Gastrocnemius medialis (tissue), 4 donors: Measurements from ENCODE around the gene NEK9. TPM values are rescaled to one million over a fixed set of nuclear protein-coding genes. Genes with fewer than 3 reads are reported as not detected.

Experiments
- ATAC-seq, 2 donors: fragments of 150-250 bp; one replicate each; pipeline ENCODE4 v1.9.1; 2016
- DNase-seq, 2 donors: peaks; one replicate each; pipeline ENCODE4 v3.0.0-alpha.2; 2019
- H3K27ac ChIP-seq, 4 donors: fragments of 200-600 bp; sonication (generic); 1 replicate in 1 of 4; 2 replicates in 3 of 4; pipeline ENCODE4 v1.5.1; 2016 to 2018; ENCODE audit warnings: mild to moderate bottlenecking in 2 of 4, moderate library complexity in 1 of 4
- H3K27me3 ChIP-seq, 3 donors: fragments of 200-600 bp; sonication (generic) in 2 of 3; 1 replicate in 1 of 3; 2 replicates in 2 of 3; pipeline versions ENCODE4 v1.5.1 to v1.6.0; 2016 to 2019; ENCODE audit warnings: mild to moderate bottlenecking in 1 of 3, moderate library complexity in 1 of 3
- H3K36me3 ChIP-seq, 2 donors: fragments of 200-600 bp; sonication (generic) in 1 of 2; one replicate each; pipeline ENCODE4 v1.5.1; 2017 to 2018
- H3K4me1 ChIP-seq, 2 donors: fragments of 200-600 bp; sonication (generic) in 1 of 2; one replicate each; pipeline ENCODE4 v1.5.1; 2016 to 2017; ENCODE audit warnings: mild to moderate bottlenecking in 2 of 2
- H3K4me3 ChIP-seq, 4 donors: fragments of 200-600 bp; sonication (generic) in 3 of 4; 1 replicate in 1 of 4; 2 replicates in 3 of 4; pipeline ENCODE4 v1.5.1; 2016 to 2019; ENCODE audit warnings: mild to moderate bottlenecking in 2 of 4
- H3K9me3 ChIP-seq, 3 donors: fragments of 200-600 bp; sonication (generic) in 2 of 3; 1 replicate in 1 of 3; 2 replicates in 2 of 3; pipeline ENCODE4 v1.5.1; 2016 to 2019
- POLR2A ChIP-seq, 2 donors: fragments of 450-650 bp; IDR thresholded peaks; one replicate each; pipeline ENCODE4 v1.6.1; 2017; ENCODE audit warnings: antibody characterized with exemption in 2 of 2, mild to moderate bottlenecking in 2 of 2, moderate library complexity in 2 of 2
- in situ Hi-C, 4 donors: fragments of 200-750 bp; cut with MboI; loops; one replicate each; pipeline versions ENCODE4 v1.15.0 to v1.8.0; 2017; ENCODE audit warnings: low sequenced_read_pairs in 4 of 4
- intact Hi-C: fragments of 100-400 bp; cut with DNase I; formaldehyde crosslinking; loops from one replicate; pipeline ENCODE4 v1.15.1; 2023; ENCODE audit warnings: low total_unique reads
- total RNA-seq, 4 donors: library from RNA; depleted of rRNA; stranded (reverse); fragments of >200 nt; gene quantifications; one replicate each; pipeline versions ENCODE4 v1.1.0 to v1.2.3, GENCODE V29; 2016
- TF ChIP-seq, protein P1 (sequence below), 5 experiments: fragments of 450-650 bp in 3 of 5; fragments of 200-600 bp in 2 of 5; sonication (generic) in 2 of 5; IDR thresholded peaks in 4 of 5; conservative IDR thresholded peaks in 1 of 5; 1 replicate in 4 of 5; 2 replicates in 1 of 5; pipeline ENCODE4 v1.5.1; 2016 to 2019; ENCODE audit warnings: antibody characterized with exemption in 5 of 5, mild to moderate bottlenecking in 3 of 5, moderate library complexity in 3 of 5

The NEK9 gene
- total RNA-seq, 4 donors from 2014 or later = 36.3 to 93.2 (median 42.6) TPM

GRCh38 chr14:75081660-75082229, 45.1 kb downstream of the NEK9 start:
- intact Hi-C loops (no loop called here), in situ Hi-C loops (loop anchor here (10.0 to 25.0 kb wide), 2 partner anchors 144 to 167 kb away; no protein-coding TSS in a partner anchor)
- peak overlapping the region in 2 of 4 donors; percentile 25 to 34 for H3K27ac ChIP-seq
- peaks cover 0 to 36% of the 10 kb centered on the region in 2 donors for H3K36me3 ChIP-seq
- ATAC-seq (no peak), DNase-seq (no peak)
- TF ChIP-seq POLR2A (IDR thresholded peaks at IDR 0.05) = no peak
- TF ChIP-seq, protein P1, sequence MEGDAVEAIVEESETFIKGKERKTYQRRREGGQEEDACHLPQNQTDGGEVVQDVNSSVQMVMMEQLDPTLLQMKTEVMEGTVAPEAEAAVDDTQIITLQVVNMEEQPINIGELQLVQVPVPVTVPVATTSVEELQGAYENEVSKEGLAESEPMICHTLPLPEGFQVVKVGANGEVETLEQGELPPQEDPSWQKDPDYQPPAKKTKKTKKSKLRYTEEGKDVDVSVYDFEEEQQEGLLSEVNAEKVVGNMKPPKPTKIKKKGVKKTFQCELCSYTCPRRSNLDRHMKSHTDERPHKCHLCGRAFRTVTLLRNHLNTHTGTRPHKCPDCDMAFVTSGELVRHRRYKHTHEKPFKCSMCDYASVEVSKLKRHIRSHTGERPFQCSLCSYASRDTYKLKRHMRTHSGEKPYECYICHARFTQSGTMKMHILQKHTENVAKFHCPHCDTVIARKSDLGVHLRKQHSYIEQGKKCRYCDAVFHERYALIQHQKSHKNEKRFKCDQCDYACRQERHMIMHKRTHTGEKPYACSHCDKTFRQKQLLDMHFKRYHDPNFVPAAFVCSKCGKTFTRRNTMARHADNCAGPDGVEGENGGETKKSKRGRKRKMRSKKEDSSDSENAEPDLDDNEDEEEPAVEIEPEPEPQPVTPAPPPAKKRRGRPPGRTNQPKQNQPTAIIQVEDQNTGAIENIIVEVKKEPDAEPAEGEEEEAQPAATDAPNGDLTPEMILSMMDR (IDR thresholded peaks at IDR 0.05 in 4 of 5, conservative IDR thresholded peaks at IDR 0.05 in 1 of 5) = no peak
- no peaks in the 10 kb centered on the region for H3K27me3 ChIP-seq
- no peaks in the 10 kb centered on the region for H3K9me3 ChIP-seq
- no peak overlapping the region for H3K4me3 ChIP-seq
- H3K4me1 ChIP-seq = peaks cover 0 to 20% of the 10 kb centered on the region in 2 donors

DNA sequence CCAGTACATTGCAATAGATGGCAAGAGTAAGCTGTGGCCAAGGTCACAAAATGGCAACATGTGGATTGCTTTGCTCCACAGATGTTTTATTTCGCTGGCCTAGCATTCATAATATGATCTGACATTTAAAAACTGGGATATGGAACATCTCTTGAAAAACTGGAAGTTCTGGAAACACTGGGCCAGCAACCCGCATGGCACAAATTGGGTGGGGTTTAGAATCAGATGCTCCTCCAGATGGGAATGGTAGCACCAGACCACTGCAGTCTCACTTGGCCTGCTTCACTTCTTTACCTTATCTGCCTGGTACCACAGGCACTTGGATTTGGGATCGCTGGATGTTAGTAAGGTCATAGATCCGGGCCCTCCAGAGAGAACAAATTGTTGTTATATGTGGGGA, 47.3 kb downstream of the NEK9 start:
- no peak for DNase-seq
- H3K36me3 ChIP-seq = peaks cover 0 to 14% of the 10 kb centered on the region in 2 donors

GRCh38 chr14:75077794-75078193, 49.1 kb downstream of the NEK9 start:
- H3K9me3 ChIP-seq = no peaks in the 10 kb centered on the region
- no peak for ATAC-seq
- intact Hi-C loops (no loop called here), in situ Hi-C loops (loop anchor here in 2 of 4 donors (25.0 kb wide), 1 partner anchor 140 kb away; no protein-coding TSS in a partner anchor)
- no peaks in the 10 kb centered on the region for H3K36me3 ChIP-seq
- TF ChIP-seq, protein P1 (IDR thresholded peaks at IDR 0.05 in 4 of 5, conservative IDR thresholded peaks at IDR 0.05 in 1 of 5) = no peak
- no peak for TF ChIP-seq POLR2A (IDR thresholded peaks at IDR 0.05)
- H3K27ac ChIP-seq = peak overlapping the region in 1 of 4 donors; percentile 4
- H3K27me3 ChIP-seq = no peaks in the 10 kb centered on the region
- H3K4me3 ChIP-seq = no peak overlapping the region
- DNase-seq = no peak
- peaks cover 0 to 30% of the 10 kb centered on the region in 2 donors for H3K4me1 ChIP-seq

More for the DNA sequence above, 47.3 kb downstream of the NEK9 start:
- no peak overlapping the region for H3K27ac ChIP-seq
- TF ChIP-seq, protein P1 (IDR thresholded peaks at IDR 0.05 in 4 of 5, conservative IDR thresholded peaks at IDR 0.05 in 1 of 5) = no peak
- no peak for TF ChIP-seq POLR2A (IDR thresholded peaks at IDR 0.05)
- in situ Hi-C loops (loop anchor here in 2 of 4 donors (25.0 kb wide), 1 partner anchor 142 kb away; no protein-coding TSS in a partner anchor), intact Hi-C loops (no loop called here)
- ATAC-seq = no peak
- no peak overlapping the region for H3K4me3 ChIP-seq
- peaks cover 0 to 21% of the 10 kb centered on the region in 2 donors for H3K4me1 ChIP-seq
- no peaks in the 10 kb centered on the region for H3K27me3 ChIP-seq
- H3K9me3 ChIP-seq = no peaks in the 10 kb centered on the region

GRCh38 chr14:75070383-75070782, 56.5 kb downstream of the NEK9 start:
- peak in 1 of 2 donors; percentile 53 for DNase-seq

More at GRCh38 chr14:75070383-75070782, 56.5 kb downstream of the NEK9 start:
- in situ Hi-C loops (no loop called here), intact Hi-C loops (no loop called here)
- TF ChIP-seq, protein P1 (IDR thresholded peaks at IDR 0.05 in 4 of 5, conservative IDR thresholded peaks at IDR 0.05 in 1 of 5) = no peak
- no peak for TF ChIP-seq POLR2A (IDR thresholded peaks at IDR 0.05)
- no peaks in the 10 kb centered on the region for H3K9me3 ChIP-seq
- H3K4me3 ChIP-seq = peak overlapping the region in 2 of 4 donors; percentile 46 to 58
- H3K27me3 ChIP-seq = no peaks in the 10 kb centered on the region
- peaks cover 34 to 49% of the 10 kb centered on the region in 2 donors for H3K4me1 ChIP-seq
- H3K36me3 ChIP-seq = no peaks in the 10 kb centered on the region
- peak overlapping the region; percentile 90 to 95 (median 93) for H3K27ac ChIP-seq
- no peak for ATAC-seq
